Chondrocyte (in vitro differentiated cells): Measurements from ENCODE around the gene P2RX1. TPM values are rescaled to one million over a fixed set of nuclear protein-coding genes. Genes with fewer than 3 reads are reported as not detected.

Experiments
- DNase-seq: peaks from one replicate; pipeline ENCODE4 v3.0.0; 2021; ENCODE audit warnings: mixed read lengths, low spot score
- H3K27ac Mint-ChIP-seq: one replicate; pipeline ENCODE4 v1.8.0; 2021; ENCODE audit warnings: mild to moderate bottlenecking, moderate library complexity, mixed read lengths; ENCODE audit not compliant: unreplicated experiment
- H3K27me3 Mint-ChIP-seq: 2 replicates; pipeline ENCODE4 v1.8.0; 2021; ENCODE audit warnings: low read depth, mixed read lengths
- H3K36me3 Mint-ChIP-seq: 2 replicates; pipeline ENCODE4 v1.8.0; 2021; ENCODE audit warnings: low read depth, mixed read lengths
- H3K4me1 Mint-ChIP-seq: 2 replicates; pipeline ENCODE4 v1.8.0; 2021; ENCODE audit warnings: low read depth, mild to moderate bottlenecking, mixed read lengths
- H3K4me3 Mint-ChIP-seq: one replicate; pipeline ENCODE4 v1.8.0; 2021; ENCODE audit warnings: mild to moderate bottlenecking, moderate library complexity, mixed read lengths; ENCODE audit not compliant: unreplicated experiment
- H3K9me3 Mint-ChIP-seq: 2 replicates; pipeline ENCODE4 v1.8.0; 2021; ENCODE audit warnings: low read depth, mixed read lengths
- CTCF ChIP-seq: fragments of 200-600 bp; sonication (generic); IDR thresholded peaks from 2 replicates; pipeline ENCODE4 v1.5.0; 2021; ENCODE audit warnings: antibody characterized with exemption, mild to moderate bottlenecking, moderate library complexity
- total RNA-seq: library from RNA; stranded (reverse); gene quantifications from 3 replicates; pipeline ENCODE4 v1.2.1, GENCODE V29; 2021

Gene P2RX1
- total RNA-seq, 1 donor from 2014 or later: not detected

GRCh38 chr17:3852561-3852960 lies 63.7 kb downstream of the P2RX1 start:
- no peaks in the 10 kb centered on the region for H3K4me1 Mint-ChIP-seq
- no peaks in the 10 kb centered on the region for H3K36me3 Mint-ChIP-seq
- no peak for TF ChIP-seq CTCF
- H3K4me3 Mint-ChIP-seq: no peak overlapping the region
- no peak for DNase-seq
- H3K9me3 Mint-ChIP-seq: no peaks in the 10 kb centered on the region
- no peak overlapping the region for H3K27ac Mint-ChIP-seq
- peaks cover 6% of the 10 kb centered on the region for H3K27me3 Mint-ChIP-seq

- Mint-ChIP-seq H3K27me3 (peaks cover 6% of the 10 kb centered on the region), H3K36me3 (no peaks in the 10 kb centered on the region), H3K4me1 (no peaks in the 10 kb centered on the region), H3K4me3 (no peak overlapping the region), H3K9me3 (no peaks in the 10 kb centered on the region), H3K27ac (no peak overlapping the region)
- DNase-seq: no peak
- no peak for TF ChIP-seq CTCF
Measured at GRCh38 chr17:3851461-3852100, 64.7 kb downstream of the P2RX1 start.

- peaks cover 18% of the 10 kb centered on the region for H3K4me1 Mint-ChIP-seq
- H3K36me3 Mint-ChIP-seq: peaks cover 1% of the 10 kb centered on the region
- H3K27ac Mint-ChIP-seq: no peak overlapping the region
- no peaks in the 10 kb centered on the region for H3K9me3 Mint-ChIP-seq
- H3K4me3 Mint-ChIP-seq: no peak overlapping the region
- no peak for DNase-seq
- peaks cover 6% of the 10 kb centered on the region for H3K27me3 Mint-ChIP-seq
- TF ChIP-seq CTCF: no peak
Measured at GRCh38 chr17:3848229-3848835, 67.9 kb downstream of the P2RX1 start.

GRCh38 chr17:3847165-3847670 lies 69.0 kb downstream of the P2RX1 start:
- peaks cover 6% of the 10 kb centered on the region for H3K27me3 Mint-ChIP-seq
- H3K27ac Mint-ChIP-seq: no peak overlapping the region
- H3K36me3 Mint-ChIP-seq: peaks cover 3% of the 10 kb centered on the region
- peak overlapping the region; percentile 35 for H3K4me3 Mint-ChIP-seq
- DNase-seq: no peak
- no peaks in the 10 kb centered on the region for H3K9me3 Mint-ChIP-seq
- TF ChIP-seq CTCF: no peak
- H3K4me1 Mint-ChIP-seq: peaks cover 18% of the 10 kb centered on the region

Other genes starting within 250 kb of the P2RX1 start
- gene TAX1BP3, start 247.9 kb downstream of the P2RX1 start, total RNA-seq: 198 to 242 TPM (median 230 TPM) in 3 replicates
- 36.2 to 41.8 TPM (median 37.6 TPM) in 3 replicates for gene EMC6, start 247.7 kb downstream of the P2RX1 start, total RNA-seq
- gene P2RX5, start 220.3 kb downstream of the P2RX1 start, total RNA-seq: 0.18 to 1.1 TPM (median 0.30 TPM) in 3 replicates
- gene HASPIN, start 192.6 kb downstream of the P2RX1 start, total RNA-seq: 2.1 to 2.6 TPM (median 2.2 TPM) in 3 replicates
- 25.8 to 29.1 TPM (median 28.3 TPM) in 3 replicates for gene ITGAE, start 115.3 kb downstream of the P2RX1 start, total RNA-seq
- gene NCBP3, start 70.2 kb downstream of the P2RX1 start, total RNA-seq: 31.3 to 34.8 TPM (median 33.7 TPM) in 3 replicates
- gene CAMKK1, start 23.4 kb downstream of the P2RX1 start, total RNA-seq: 5.0 to 8.0 TPM (median 5.1 TPM) in 3 replicates
- gene ATP2A3, start 48.0 kb upstream of the P2RX1 start, total RNA-seq: 0.53 to 1.7 TPM (median 1.5 TPM) in 3 replicates
- gene ZZEF1, start 226.6 kb upstream of the P2RX1 start, total RNA-seq: 30.8 to 46.5 TPM (median 33.0 TPM) in 3 replicates
- 15.3 to 26.7 TPM (median 18.3 TPM) in 3 replicates for gene CYB5D2, start 226.7 kb upstream of the P2RX1 start, total RNA-seq